PC-9 (cell line): Measurements from ENCODE around the gene VAMP4.

ENCODE experiments used
- CTCF ChIP-seq: fragments of 200-600 bp; sonication (generic); conservative IDR thresholded peaks from 2 replicates; pipeline ENCODE4 v1.6.1; 2017; ENCODE audit warnings: mixed run types, antibody characterized with exemption, mild to moderate bottlenecking, moderate library complexity
- EZH2 ChIP-seq: fragments of 200-600 bp; sonication (generic); IDR thresholded peaks from 2 replicates; pipeline ENCODE4 v1.8.0; 2017; ENCODE audit warnings: antibody characterized with exemption, low read depth

- TF ChIP-seq EZH2 (no peak), CTCF (no peak)
These were observed 65.0 kb downstream of the VAMP4 start for GRCh38 chr1:171676823-171677222.
